Osteocyte (in vitro differentiated cells): ENCODE data around the gene KLK2. TPM values are rescaled to one million over a fixed set of nuclear protein-coding genes. Genes with fewer than 3 reads are reported as not detected.

Experiments used
- DNase-seq: peaks from one replicate; pipeline ENCODE4 v3.0.0; 2021; ENCODE audit warnings: mixed read lengths; ENCODE audit not compliant: unreplicated experiment; ENCODE audit errors: extremely low spot score
- H3K27ac Mint-ChIP-seq: one replicate; pipeline ENCODE4 v1.8.0; 2021; ENCODE audit warnings: mild to moderate bottlenecking, mixed read lengths; ENCODE audit not compliant: unreplicated experiment
- H3K27me3 Mint-ChIP-seq: one replicate; pipeline ENCODE4 v1.8.0; 2021; ENCODE audit warnings: mixed read lengths; ENCODE audit not compliant: unreplicated experiment
- H3K36me3 Mint-ChIP-seq: one replicate; pipeline ENCODE4 v1.8.0; 2021; ENCODE audit warnings: mixed read lengths; ENCODE audit not compliant: unreplicated experiment
- H3K4me1 Mint-ChIP-seq: one replicate; pipeline ENCODE4 v1.8.0; 2021; ENCODE audit warnings: mixed read lengths; ENCODE audit not compliant: unreplicated experiment
- H3K4me3 Mint-ChIP-seq: one replicate; pipeline ENCODE4 v1.8.0; 2021; ENCODE audit warnings: mild to moderate bottlenecking, moderate library complexity, mixed read lengths; ENCODE audit not compliant: unreplicated experiment
- H3K9me3 Mint-ChIP-seq: one replicate; pipeline ENCODE4 v1.8.0; 2021; ENCODE audit warnings: mixed read lengths; ENCODE audit not compliant: unreplicated experiment
- total RNA-seq: library from RNA; stranded (reverse); gene quantifications from 2 replicates; pipeline ENCODE4 v1.2.1, GENCODE V29; 2021
- TF ChIP-seq, protein P1 (sequence below): fragments of 200-600 bp; sonication (generic); IDR thresholded peaks from 2 replicates; pipeline ENCODE4 v1.5.0; 2021; ENCODE audit warnings: antibody characterized with exemption, mild to moderate bottlenecking, moderate library complexity

The KLK2 gene
- total RNA-seq, 1 donor from 2014 or later = not detected

DNA sequence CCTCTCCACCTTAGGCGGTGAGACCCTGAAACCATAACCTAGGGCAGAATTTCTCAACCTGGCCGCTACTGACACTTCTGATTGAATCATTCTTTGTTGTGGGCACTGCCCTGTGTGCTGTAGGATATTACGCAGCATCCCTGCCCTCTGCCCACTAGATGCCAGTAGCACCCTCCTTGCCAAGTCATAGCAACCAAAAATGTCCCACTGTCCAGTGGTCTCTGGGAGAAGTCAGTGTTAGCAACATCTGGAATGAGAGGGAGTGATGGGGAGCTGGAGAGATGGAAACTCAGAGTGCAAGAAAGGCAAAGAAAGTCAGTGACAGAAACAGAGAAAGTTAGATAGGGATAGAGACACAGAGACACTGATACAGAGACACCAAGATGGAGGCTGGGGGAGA lies 24.4 kb downstream of the KLK2 start:
- no peaks in the 10 kb centered on the region for H3K9me3 Mint-ChIP-seq
- H3K36me3 Mint-ChIP-seq = no peaks in the 10 kb centered on the region
- H3K27me3 Mint-ChIP-seq = no peaks in the 10 kb centered on the region
- H3K4me1 Mint-ChIP-seq = no peaks in the 10 kb centered on the region
- TF ChIP-seq, protein P1, sequence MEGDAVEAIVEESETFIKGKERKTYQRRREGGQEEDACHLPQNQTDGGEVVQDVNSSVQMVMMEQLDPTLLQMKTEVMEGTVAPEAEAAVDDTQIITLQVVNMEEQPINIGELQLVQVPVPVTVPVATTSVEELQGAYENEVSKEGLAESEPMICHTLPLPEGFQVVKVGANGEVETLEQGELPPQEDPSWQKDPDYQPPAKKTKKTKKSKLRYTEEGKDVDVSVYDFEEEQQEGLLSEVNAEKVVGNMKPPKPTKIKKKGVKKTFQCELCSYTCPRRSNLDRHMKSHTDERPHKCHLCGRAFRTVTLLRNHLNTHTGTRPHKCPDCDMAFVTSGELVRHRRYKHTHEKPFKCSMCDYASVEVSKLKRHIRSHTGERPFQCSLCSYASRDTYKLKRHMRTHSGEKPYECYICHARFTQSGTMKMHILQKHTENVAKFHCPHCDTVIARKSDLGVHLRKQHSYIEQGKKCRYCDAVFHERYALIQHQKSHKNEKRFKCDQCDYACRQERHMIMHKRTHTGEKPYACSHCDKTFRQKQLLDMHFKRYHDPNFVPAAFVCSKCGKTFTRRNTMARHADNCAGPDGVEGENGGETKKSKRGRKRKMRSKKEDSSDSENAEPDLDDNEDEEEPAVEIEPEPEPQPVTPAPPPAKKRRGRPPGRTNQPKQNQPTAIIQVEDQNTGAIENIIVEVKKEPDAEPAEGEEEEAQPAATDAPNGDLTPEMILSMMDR = no peak
- no peak overlapping the region for H3K4me3 Mint-ChIP-seq
- no peak overlapping the region for H3K27ac Mint-ChIP-seq
- no peak for DNase-seq

DNA sequence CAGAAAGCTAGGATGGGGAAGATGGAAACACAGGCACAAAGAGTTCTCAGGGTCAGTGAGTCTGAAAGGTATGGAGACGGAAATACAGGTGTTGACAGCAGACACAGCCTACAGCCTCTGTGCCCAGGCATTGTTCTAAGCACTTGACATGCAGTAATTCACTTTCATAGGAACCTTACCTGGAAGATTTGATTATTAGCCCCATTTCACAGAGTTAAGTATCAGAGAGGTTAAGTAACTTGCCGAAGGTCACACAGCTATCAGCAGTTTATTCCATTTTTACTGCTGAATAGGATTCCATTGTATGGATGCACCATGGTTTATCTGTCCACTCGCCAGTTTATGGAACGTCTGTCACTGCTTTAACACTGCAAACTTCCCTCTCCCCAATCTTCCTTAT lies 24.8 kb downstream of the KLK2 start:
- Mint-ChIP-seq H3K9me3 (no peaks in the 10 kb centered on the region), H3K27me3 (no peaks in the 10 kb centered on the region), H3K4me1 (no peaks in the 10 kb centered on the region), H3K4me3 (no peak overlapping the region), H3K36me3 (no peaks in the 10 kb centered on the region), H3K27ac (no peak overlapping the region)
- DNase-seq = no peak
- TF ChIP-seq, protein P1 = no peak

DNA sequence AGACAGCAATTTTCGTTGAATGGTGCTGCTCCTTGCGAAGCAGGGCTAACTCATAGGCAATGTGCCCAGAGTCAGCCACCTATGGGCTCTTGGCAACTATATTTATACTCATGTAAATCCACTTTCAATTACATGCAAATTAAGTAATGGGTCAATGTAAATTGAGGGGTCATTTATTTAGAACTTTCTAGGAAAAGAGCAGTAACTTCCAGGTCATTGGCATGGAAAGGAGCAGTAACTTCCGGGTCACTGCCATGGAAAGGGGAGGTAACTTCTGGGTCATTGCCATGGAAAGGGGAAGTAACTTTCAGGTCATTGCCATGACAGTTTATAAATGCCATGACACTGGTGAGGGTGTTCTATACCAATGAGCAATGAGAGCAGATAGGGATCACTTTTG lies 26.3 kb downstream of the KLK2 start:
- no peak for DNase-seq
- no peaks in the 10 kb centered on the region for H3K27me3 Mint-ChIP-seq
- H3K4me1 Mint-ChIP-seq = no peaks in the 10 kb centered on the region
- no peaks in the 10 kb centered on the region for H3K36me3 Mint-ChIP-seq
- no peak overlapping the region for H3K27ac Mint-ChIP-seq
- TF ChIP-seq, protein P1 = no peak
- no peak overlapping the region for H3K4me3 Mint-ChIP-seq
- H3K9me3 Mint-ChIP-seq = no peaks in the 10 kb centered on the region

DNA sequence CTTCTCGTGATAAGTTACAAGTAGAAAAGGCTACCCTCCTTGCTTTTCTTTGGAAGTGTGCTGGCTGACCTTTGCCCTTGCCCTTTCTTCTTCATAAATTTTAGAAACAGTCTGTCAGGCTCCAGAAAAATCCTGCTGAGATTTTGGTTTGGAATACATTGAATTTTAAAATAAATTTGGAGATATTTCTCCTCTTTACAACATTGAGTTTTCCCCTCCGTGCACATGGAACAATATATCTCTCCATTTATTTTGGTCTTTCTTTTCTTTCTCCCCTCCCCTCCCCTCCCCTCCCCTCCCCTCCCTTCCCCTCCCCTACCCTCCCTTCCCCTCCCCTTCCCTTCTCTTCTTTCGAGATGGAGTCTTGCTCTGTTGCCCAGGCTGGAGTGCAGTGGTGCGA lies 29.4 kb downstream of the KLK2 start:
- no peak for DNase-seq
- no peaks in the 10 kb centered on the region for H3K9me3 Mint-ChIP-seq
- no peaks in the 10 kb centered on the region for H3K36me3 Mint-ChIP-seq
- H3K27me3 Mint-ChIP-seq = no peaks in the 10 kb centered on the region
- no peaks in the 10 kb centered on the region for H3K4me1 Mint-ChIP-seq
- no peak overlapping the region for H3K27ac Mint-ChIP-seq
- TF ChIP-seq, protein P1 = no peak
- H3K4me3 Mint-ChIP-seq = no peak overlapping the region

DNA sequence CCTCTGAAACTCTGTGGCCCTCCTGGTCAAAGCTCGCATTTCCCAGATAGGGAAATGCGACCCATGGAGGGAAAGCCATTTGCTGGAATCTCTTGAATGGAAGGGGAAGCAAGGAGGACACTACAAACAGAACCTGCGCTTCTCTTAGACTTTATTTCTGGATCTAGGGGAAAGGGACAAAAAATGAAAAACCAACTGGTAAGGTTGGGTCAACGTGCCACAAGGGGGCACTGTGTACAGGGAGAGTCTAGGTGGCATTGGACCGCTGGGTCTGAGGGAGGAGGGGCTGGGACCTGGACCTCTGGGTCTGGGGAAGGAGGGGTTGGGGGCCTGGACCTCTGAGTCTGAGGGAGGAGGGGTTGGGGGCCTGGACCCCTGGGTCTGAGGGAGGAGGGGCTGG lies 33.0 kb downstream of the KLK2 start:
- TF ChIP-seq, protein P1 = no peak
- no peak overlapping the region for H3K27ac Mint-ChIP-seq
- no peak overlapping the region for H3K4me3 Mint-ChIP-seq
- H3K9me3 Mint-ChIP-seq = no peaks in the 10 kb centered on the region
- no peaks in the 10 kb centered on the region for H3K36me3 Mint-ChIP-seq
- no peak for DNase-seq
- H3K27me3 Mint-ChIP-seq = peaks cover 2% of the 10 kb centered on the region
- H3K4me1 Mint-ChIP-seq = no peaks in the 10 kb centered on the region
